Fibroblast of pulmonary artery (primary cell): ENCODE data around the gene PTPRCAP.

Source experiments
- DNase-seq: peaks from one replicate; pipeline ENCODE4 v3.0.0-alpha.2; 2010; ENCODE audit warnings: low read depth
- H3K4me3 ChIP-seq: replicated peaks from 2 replicates; pipeline ENCODE4 v1.5.1; 2011; ENCODE audit warnings: low read depth, mild to moderate bottlenecking, control low read depth, low read length, moderate library complexity
- TF ChIP-seq, protein P1 (sequence below): IDR thresholded peaks from 2 replicates; pipeline ENCODE4 v1.5.1; 2011; ENCODE audit warnings: mild to moderate bottlenecking, control low read depth, low read length, inconsistent platforms; ENCODE audit errors: missing control alignments

The PTPRCAP gene

DNA sequence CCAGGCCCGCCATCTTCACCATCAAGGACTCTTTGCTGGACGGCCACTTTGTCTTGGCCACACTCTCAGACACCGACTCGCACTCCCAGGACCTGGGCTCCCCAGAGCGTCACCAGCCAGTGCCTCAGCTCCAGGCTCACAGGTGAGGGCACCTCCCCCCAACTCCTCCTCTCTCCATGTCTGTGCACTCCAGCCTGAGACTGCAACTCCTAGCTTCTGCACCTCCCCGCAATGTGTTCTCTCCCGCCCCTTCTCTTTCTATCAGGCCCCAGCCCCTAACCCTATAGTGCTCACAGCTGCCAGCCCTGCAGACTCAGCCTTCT lies 41.3 kb downstream of the PTPRCAP start:
- DNase-seq, result no peak
- TF ChIP-seq, protein P1, sequence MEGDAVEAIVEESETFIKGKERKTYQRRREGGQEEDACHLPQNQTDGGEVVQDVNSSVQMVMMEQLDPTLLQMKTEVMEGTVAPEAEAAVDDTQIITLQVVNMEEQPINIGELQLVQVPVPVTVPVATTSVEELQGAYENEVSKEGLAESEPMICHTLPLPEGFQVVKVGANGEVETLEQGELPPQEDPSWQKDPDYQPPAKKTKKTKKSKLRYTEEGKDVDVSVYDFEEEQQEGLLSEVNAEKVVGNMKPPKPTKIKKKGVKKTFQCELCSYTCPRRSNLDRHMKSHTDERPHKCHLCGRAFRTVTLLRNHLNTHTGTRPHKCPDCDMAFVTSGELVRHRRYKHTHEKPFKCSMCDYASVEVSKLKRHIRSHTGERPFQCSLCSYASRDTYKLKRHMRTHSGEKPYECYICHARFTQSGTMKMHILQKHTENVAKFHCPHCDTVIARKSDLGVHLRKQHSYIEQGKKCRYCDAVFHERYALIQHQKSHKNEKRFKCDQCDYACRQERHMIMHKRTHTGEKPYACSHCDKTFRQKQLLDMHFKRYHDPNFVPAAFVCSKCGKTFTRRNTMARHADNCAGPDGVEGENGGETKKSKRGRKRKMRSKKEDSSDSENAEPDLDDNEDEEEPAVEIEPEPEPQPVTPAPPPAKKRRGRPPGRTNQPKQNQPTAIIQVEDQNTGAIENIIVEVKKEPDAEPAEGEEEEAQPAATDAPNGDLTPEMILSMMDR, result no peak
- H3K4me3 ChIP-seq, result no peak overlapping the region

DNA sequence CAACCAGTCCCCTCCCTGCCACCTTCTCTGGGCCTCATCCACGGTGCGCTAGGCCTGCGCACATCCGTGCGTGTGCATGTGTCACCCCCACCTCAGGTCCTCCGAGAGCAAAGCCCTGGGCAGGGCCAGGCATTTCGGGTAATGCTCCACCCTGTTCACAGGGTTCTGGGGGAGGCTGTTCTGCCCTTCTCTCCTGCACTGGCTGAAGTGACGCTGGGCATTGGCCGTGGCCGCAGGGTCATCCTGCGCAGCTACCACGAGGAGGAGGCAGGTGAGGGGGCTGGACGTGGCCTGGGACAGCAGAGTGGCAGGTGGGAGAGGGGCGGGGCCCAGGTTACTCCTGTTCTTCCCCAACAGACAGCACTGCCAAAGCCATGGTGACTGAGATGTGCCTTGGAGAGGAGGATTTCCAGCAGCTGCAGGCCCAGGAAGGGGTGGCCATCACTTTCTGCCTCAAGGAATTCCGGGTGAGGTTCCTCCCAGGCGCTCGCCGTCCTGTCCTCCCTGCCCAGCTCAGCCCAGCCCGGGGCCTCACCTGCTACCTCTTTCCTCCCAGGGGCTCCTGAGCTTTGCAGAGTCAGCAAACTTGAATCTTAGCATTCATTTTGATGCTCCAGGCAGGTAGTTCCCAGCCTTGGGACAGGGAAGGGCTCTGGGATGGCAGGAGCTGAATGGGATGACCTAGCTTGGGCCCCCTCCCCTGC lies 41.8 kb downstream of the PTPRCAP start:
- DNase-seq, result no peak
- no peak overlapping the region for H3K4me3 ChIP-seq
- TF ChIP-seq, protein P1, result no peak

DNA sequence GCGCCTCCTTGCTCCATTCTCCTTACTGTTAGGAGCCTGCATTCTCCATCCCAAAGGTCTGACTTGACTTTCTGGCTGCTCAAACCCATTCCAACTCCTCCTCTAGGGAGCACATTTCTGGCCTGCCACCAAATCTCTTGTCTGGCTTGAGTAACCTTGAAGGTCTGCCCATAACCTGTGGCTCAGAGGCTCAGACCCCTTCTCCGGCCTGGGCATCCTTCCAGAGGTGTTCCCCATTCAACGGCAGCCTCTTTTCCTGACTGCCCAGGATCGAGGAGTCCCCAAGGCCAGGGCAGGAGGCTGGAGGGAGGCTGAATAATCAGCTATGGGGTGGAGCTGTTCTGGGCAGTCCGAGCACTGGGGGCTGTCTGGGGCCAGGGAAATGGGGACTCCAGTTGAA lies 43.5 kb downstream of the PTPRCAP start:
- no peak for DNase-seq
- TF ChIP-seq, protein P1, result no peak
- no peak overlapping the region for H3K4me3 ChIP-seq

DNA sequence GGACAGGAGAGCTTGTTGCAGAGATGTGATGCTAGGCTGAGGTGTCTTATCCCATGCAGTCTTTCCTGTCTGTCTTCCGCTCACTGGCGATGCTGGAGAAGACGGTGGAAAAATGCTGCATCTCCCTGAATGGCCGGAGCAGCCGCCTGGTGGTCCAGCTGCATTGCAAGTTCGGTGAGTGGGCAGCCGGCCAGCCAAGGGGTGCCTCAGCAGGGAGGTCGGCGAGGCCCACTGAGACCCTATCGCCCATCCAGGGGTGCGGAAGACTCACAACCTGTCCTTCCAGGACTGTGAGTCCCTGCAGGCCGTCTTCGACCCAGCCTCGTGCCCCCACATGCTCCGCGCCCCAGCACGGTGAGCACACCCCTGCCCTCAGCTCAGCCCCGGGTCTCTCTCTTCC lies 44.0 kb downstream of the PTPRCAP start:
- TF ChIP-seq, protein P1, result no peak
- H3K4me3 ChIP-seq, result no peak overlapping the region
- DNase-seq, result no peak

DNA sequence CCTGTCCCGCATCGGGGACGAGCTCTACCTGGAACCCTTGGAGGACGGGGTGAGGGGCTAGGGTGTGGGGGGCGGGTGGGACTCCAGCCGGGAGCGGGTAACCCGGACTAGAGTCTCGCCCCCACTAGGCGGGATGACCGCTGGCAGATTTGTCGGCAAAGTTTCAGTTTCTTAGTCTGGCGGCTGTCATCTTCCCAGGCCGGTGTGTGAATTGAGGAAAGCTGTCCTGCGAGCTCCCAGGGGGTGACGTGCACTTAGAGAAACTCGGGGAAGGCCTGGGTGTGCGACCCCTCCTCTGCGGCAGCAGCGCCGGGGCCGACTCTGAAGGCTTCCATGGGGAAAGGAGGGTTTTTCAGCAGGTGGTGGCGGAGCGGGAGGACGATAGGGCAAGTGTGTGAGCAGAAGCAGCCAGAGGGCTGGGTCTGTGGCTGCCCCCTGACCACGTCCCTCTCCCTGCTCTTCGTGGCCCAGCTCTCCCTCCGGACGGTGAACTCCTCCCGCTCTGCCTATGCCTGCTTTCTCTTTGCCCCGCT lies 45.2 kb downstream of the PTPRCAP start:
- peak overlapping the region; percentile 92 for H3K4me3 ChIP-seq
- no peak for DNase-seq
- TF ChIP-seq, protein P1, result no peak

DNA sequence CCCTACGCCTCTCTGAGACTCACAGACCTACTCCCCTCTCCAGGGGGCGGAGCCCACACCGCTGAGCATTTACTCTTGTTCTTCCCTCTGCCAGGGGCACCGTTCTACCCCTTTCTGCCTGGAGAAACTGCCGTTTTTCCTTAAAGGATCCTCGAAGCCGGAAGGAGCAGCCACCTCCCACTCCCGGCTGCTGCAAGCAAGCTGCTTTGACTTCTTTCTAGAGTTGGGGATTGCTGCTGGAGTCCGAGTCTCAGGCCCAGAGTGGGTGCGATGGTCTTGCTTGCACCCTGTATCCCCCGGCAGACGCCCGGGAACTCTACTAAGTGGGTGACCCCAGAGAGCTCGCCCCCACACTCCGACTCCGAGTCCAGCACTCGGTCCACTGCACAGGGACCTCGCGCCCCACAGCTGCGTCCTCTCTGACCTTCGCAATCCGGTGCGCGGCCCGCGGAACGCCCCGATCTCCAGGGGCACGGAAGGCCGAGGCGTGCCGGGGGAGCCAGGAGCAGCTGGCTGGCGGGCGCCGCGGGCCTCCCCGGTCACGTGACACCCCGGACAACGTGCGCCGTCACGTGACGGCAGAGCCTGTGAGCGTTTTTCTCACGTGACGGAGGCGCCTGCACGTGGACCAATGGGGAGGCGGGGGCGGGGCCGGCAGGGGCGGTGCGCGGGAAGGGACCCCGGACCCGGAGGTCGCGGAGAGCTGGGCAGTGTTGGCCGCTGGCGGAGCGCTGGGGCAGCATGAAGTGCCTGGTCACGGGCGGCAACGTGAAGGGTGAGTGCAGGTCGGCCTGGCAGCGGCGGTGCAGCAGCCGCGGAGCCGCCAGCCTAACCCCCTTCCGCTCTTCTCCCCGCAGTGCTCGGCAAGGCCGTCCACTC lies 45.9 kb downstream of the PTPRCAP start, which contains the start of gene RAD9A:
RAD9A (plus strand) TSS at position 683 of the 879 bp plus-strand sequence; CDS start at position 742, 59 bp downstream.
- DNase-seq, result peak; percentile 94
- H3K4me3 ChIP-seq, result peak within 1 kb of the TSS; percentile 92
- TF ChIP-seq, protein P1, result no peak
